Measurements from ENCODE around the gene NIM1K. TPM values are rescaled to one million over a fixed set of nuclear protein-coding genes. Genes with fewer than 3 reads are reported as not detected.
"Not testable (repeated sequence)": the region's sequence is repeated elsewhere in the genome, so short reads cannot be mapped to it uniquely, and the experiment has no call there.

Gene NIM1K
- total and polyA plus RNA-seq, 4 donors = 0.26 to 1.5 (median 0.58) TPM; not detected in 1

DNA sequence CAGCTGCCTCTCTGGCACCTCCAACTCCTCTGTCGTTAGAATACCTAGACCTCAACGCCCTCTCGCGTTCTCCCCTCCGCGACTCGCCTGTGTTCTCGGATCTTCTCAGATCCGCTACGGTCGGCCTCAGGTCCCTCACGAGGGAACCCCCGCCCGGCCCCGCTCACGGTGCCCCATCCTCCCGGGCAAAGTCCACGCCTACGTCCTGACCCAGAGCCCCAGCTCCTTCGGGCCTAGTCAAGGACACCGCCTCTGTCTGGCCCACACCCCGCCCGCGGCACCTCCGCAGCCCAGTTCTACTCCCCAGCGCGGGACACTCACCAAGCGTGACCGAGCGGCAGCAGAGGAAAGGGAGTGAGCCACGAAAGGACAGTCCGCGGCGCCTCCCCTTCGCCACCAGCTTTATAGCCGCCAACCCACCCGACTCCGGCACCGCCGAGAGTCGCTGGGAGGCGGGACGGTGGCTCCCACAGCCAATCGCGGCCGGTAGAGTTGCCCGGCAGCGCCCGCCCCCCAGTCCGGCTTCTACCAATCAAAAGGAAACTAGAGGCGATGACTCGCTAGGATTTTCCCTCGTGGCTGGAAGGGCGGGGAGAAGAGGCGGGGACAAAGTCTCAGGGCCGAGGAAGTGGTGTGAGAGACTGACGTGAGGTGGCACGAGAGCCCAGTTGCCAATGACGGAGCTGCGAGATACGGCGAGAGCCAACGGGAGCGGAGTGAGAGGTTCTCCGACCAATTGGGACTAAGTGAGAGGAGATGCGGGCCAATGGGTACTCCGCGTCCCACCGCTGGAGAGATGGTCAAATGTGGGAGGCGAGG lies 121.2 kb downstream of the NIM1K start, which contains the start of gene HMGCS1:
Gene HMGCS1, minus strand, starts transcription at position 378 of the 819 bp plus-strand sequence. CDS start 14,447 bp downstream, outside the sequence.
- intact Hi-C loops (cut with DNase I) = loop anchor here (2.0 to 10.0 kb wide), 6 partner anchors 79 to 289 kb away; partner anchors contain the start of genes TMEM267 (in 2 of the 2), ZNF131 (in 2 of the 2), C5orf34 (in 1 of the 2) and NNT (in 1 of the 2)
- Histone ChIP-seq H3K4me3 (ENCODE audit: low read length in 2 of 2) (peak within 1 kb of the TSS; percentile 52 to 85), H3K36me3 (ENCODE audit: control insufficient read depth in 1 of 2, insufficient read depth in 2 of 2, low read length in 1 of 2) (no peaks in the 10 kb centered on the region), H3K4me1 (ENCODE audit: control insufficient read depth in 1 of 2, insufficient read depth in 2 of 2, low read length in 2 of 2) (no peaks in the 10 kb centered on the region), H3K27ac (ENCODE audit: low read depth in 1 of 2, low read length in 2 of 2) (peak within 1 kb of the TSS; percentile 49 to 64), H3K9me3 (ENCODE audit: control insufficient read depth, low read length) (no peaks in the 10 kb centered on the region), H3K27me3 (ENCODE audit: control insufficient read depth in 1 of 2, insufficient read depth in 2 of 2, low read length in 1 of 2) (no peaks in the 10 kb centered on the region)
- ATAC-seq (ENCODE audit: low FRiP score) (peak; percentile 99), DNase-seq (peak; percentile 99)
- WGBS, 2 donors = 0 to 1% methylated on average over 66 to 70 of the region's 70 CpGs

- 44 to 46% methylated on average over 8 of the region's 8 CpGs for WGBS, 2 donors
- no peak for ATAC-seq (ENCODE audit: low FRiP score)
- intact Hi-C loops (cut with DNase I) = loop anchor here (2.0 to 10.0 kb wide), 6 partner anchors 78 to 288 kb away; partner anchors contain the start of genes TMEM267 (in 2 of the 2), ZNF131 (in 2 of the 2), C5orf34 (in 1 of the 2) and NNT (in 1 of the 2)
These were observed 121.9 kb downstream of the NIM1K start for GRCh38 chr5:43313854-43314457.

GRCh38 chr5:43314724-43315123 lies 122.7 kb downstream of the NIM1K start:
- H3K27ac ChIP-seq (ENCODE audit: low read depth in 1 of 2, low read length in 2 of 2) = no peak overlapping the region
- WGBS, 2 donors = 98 to 99% methylated on average over 6 of the region's 6 CpGs
- intact Hi-C loops (cut with DNase I) = loop anchor here (5.0 to 10.0 kb wide), 5 partner anchors 78 to 288 kb away; partner anchors contain the start of genes ZNF131 (in 2 of the 2), C5orf34 (in 1 of the 2), NNT (in 1 of the 2) and TMEM267 (in 1 of the 2)
- no peak for ATAC-seq (ENCODE audit: low FRiP score)
- H3K9me3 ChIP-seq (ENCODE audit: control insufficient read depth, low read length) = no peaks in the 10 kb centered on the region
- H3K36me3 ChIP-seq (ENCODE audit: control insufficient read depth in 1 of 2, insufficient read depth in 2 of 2, low read length in 1 of 2) = no peaks in the 10 kb centered on the region
- no peaks in the 10 kb centered on the region for H3K27me3 ChIP-seq (ENCODE audit: control insufficient read depth in 1 of 2, insufficient read depth in 2 of 2, low read length in 1 of 2)
- H3K4me1 ChIP-seq (ENCODE audit: control insufficient read depth in 1 of 2, insufficient read depth in 2 of 2, low read length in 2 of 2) = no peaks in the 10 kb centered on the region
- no peak for DNase-seq
- H3K4me3 ChIP-seq (ENCODE audit: low read length in 2 of 2) = no peak overlapping the region

More at GRCh38 chr5:43313854-43314457, 121.9 kb downstream of the NIM1K start:
- H3K36me3 ChIP-seq (ENCODE audit: control insufficient read depth in 1 of 2, insufficient read depth in 2 of 2, low read length in 1 of 2) = no peaks in the 10 kb centered on the region
- no peaks in the 10 kb centered on the region for H3K27me3 ChIP-seq (ENCODE audit: control insufficient read depth in 1 of 2, insufficient read depth in 2 of 2, low read length in 1 of 2)
- H3K27ac ChIP-seq (ENCODE audit: low read depth in 1 of 2, low read length in 2 of 2) = peak overlapping the region in 1 of 2 donors; percentile 22
- no peaks in the 10 kb centered on the region for H3K9me3 ChIP-seq (ENCODE audit: control insufficient read depth, low read length)
- no peaks in the 10 kb centered on the region for H3K4me1 ChIP-seq (ENCODE audit: control insufficient read depth in 1 of 2, insufficient read depth in 2 of 2, low read length in 2 of 2)
- no peak for DNase-seq
- H3K4me3 ChIP-seq (ENCODE audit: low read length in 2 of 2) = no peak overlapping the region

- 93 to 95% methylated on average over 8 of the region's 8 CpGs for WGBS, 2 donors
- no peaks in the 10 kb centered on the region for H3K4me1 ChIP-seq (ENCODE audit: control insufficient read depth in 1 of 2, insufficient read depth in 2 of 2, low read length in 2 of 2)
These were observed 123.2 kb downstream of the NIM1K start for GRCh38 chr5:43315263-43315662.

DNA sequence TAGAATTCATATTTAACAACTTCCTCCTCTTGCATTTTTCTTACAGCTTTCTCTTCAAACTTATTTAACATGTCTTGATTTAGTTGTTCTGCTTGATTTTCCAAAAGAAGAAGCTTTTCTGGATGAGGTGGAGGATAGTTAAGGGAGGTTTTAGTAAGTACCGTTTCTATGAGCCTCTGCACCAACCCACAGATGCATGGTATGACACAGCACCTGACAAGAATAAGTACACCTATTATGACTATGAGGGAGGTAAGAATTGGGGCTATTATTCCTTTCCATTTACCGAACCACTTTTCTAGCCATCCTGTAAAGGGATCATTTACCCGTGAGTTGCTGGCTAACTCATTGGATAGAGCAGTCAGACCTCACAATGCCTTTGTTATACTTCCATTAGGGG lies 123.7 kb downstream of the NIM1K start:
- ATAC-seq (ENCODE audit: low FRiP score) = no peak
- Histone ChIP-seq H3K27me3 (ENCODE audit: control insufficient read depth in 1 of 2, insufficient read depth in 2 of 2, low read length in 1 of 2) (no peaks in the 10 kb centered on the region), H3K36me3 (ENCODE audit: control insufficient read depth in 1 of 2, insufficient read depth in 2 of 2, low read length in 1 of 2) (no peaks in the 10 kb centered on the region), H3K27ac (ENCODE audit: low read depth in 1 of 2, low read length in 2 of 2) (no peak overlapping the region), H3K9me3 (ENCODE audit: control insufficient read depth, low read length) (no peaks in the 10 kb centered on the region), H3K4me3 (ENCODE audit: low read length in 2 of 2) (no peak overlapping the region), H3K4me1 (ENCODE audit: control insufficient read depth in 1 of 2, insufficient read depth in 2 of 2, low read length in 2 of 2) (no peaks in the 10 kb centered on the region)
- 95 to 97% methylated on average over 3 of the region's 3 CpGs for whole genome bisulfite sequencing, 2 donors
- DNase-seq = no peak
- intact Hi-C loops (cut with DNase I) = loop anchor here (10.0 kb wide), 2 partner anchors 169 to 199 kb away; partner anchors contain the start of genes C5orf34 (in 1 of the 2) and TMEM267 (in 1 of the 2)

More at GRCh38 chr5:43315263-43315662, 123.2 kb downstream of the NIM1K start:
- Histone ChIP-seq H3K27ac (ENCODE audit: low read depth in 1 of 2, low read length in 2 of 2) (no peak overlapping the region), H3K9me3 (ENCODE audit: control insufficient read depth, low read length) (no peaks in the 10 kb centered on the region), H3K27me3 (ENCODE audit: control insufficient read depth in 1 of 2, insufficient read depth in 2 of 2, low read length in 1 of 2) (no peaks in the 10 kb centered on the region), H3K36me3 (ENCODE audit: control insufficient read depth in 1 of 2, insufficient read depth in 2 of 2, low read length in 1 of 2) (no peaks in the 10 kb centered on the region), H3K4me3 (ENCODE audit: low read length in 2 of 2) (no peak overlapping the region)
- ATAC-seq (ENCODE audit: low FRiP score) (no peak), DNase-seq (no peak)
- intact Hi-C loops (cut with DNase I) = loop anchor here (10.0 kb wide), 2 partner anchors 170 to 200 kb away; partner anchors contain the start of genes C5orf34 (in 1 of the 2) and TMEM267 (in 1 of the 2)

DNA sequence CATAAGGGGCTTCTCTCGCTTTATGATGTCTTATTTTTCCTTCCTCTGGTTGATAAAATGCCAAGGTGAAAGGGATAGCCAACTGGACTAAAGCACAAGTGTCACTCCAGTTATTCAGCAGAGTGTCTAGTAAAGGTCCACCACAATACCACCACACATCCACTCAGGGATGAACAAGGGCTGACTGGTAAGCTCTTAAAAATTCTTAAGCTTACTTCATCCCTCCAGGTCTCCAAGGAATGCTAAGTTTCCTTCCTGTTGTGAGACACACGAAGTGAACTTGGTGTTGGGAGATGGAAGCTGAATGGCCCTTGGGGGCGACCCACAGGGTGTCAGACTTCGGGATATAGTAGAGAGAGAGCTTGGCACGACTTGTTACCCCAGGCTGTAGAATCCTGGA lies 124.4 kb downstream of the NIM1K start:
- Histone ChIP-seq H3K27me3 (ENCODE audit: control insufficient read depth in 1 of 2, insufficient read depth in 2 of 2, low read length in 1 of 2) (no peaks in the 10 kb centered on the region), H3K4me1 (ENCODE audit: control insufficient read depth in 1 of 2, insufficient read depth in 2 of 2, low read length in 2 of 2) (no peaks in the 10 kb centered on the region), H3K27ac (ENCODE audit: low read depth in 1 of 2, low read length in 2 of 2) (no peak overlapping the region), H3K9me3 (ENCODE audit: control insufficient read depth, low read length) (no peaks in the 10 kb centered on the region), H3K36me3 (ENCODE audit: control insufficient read depth in 1 of 2, insufficient read depth in 2 of 2, low read length in 1 of 2) (no peaks in the 10 kb centered on the region), H3K4me3 (ENCODE audit: low read length in 2 of 2) (no peak overlapping the region)
- DNase-seq (no peak), ATAC-seq (ENCODE audit: low FRiP score) (no peak)
- intact Hi-C loops (cut with DNase I) = loop anchor here (10.0 kb wide), 2 partner anchors 168 to 198 kb away; partner anchors contain the start of genes C5orf34 (in 1 of the 2) and TMEM267 (in 1 of the 2)
- WGBS, 2 donors = 85 to 87% methylated on average over 5 of the region's 5 CpGs

- Histone ChIP-seq H3K4me3 (ENCODE audit: low read length in 2 of 2) (no peak overlapping the region), H3K27ac (ENCODE audit: low read depth in 1 of 2, low read length in 2 of 2) (no peak overlapping the region), H3K27me3 (ENCODE audit: control insufficient read depth in 1 of 2, insufficient read depth in 2 of 2, low read length in 1 of 2) (no peaks in the 10 kb centered on the region), H3K9me3 (ENCODE audit: control insufficient read depth, low read length) (no peaks in the 10 kb centered on the region), H3K36me3 (ENCODE audit: control insufficient read depth in 1 of 2, insufficient read depth in 2 of 2, low read length in 1 of 2) (no peaks in the 10 kb centered on the region), H3K4me1 (ENCODE audit: control insufficient read depth in 1 of 2, insufficient read depth in 2 of 2, low read length in 2 of 2) (no peaks in the 10 kb centered on the region)
- 72 to 85% methylated on average over 4 of the region's 4 CpGs for WGBS, 2 donors
- no peak for DNase-seq
- ATAC-seq (ENCODE audit: low FRiP score) = no peak
- intact Hi-C loops (cut with DNase I) = no loop called here
These were observed 128.8 kb downstream of the NIM1K start for GRCh38 chr5:43320846-43321245.

DNA sequence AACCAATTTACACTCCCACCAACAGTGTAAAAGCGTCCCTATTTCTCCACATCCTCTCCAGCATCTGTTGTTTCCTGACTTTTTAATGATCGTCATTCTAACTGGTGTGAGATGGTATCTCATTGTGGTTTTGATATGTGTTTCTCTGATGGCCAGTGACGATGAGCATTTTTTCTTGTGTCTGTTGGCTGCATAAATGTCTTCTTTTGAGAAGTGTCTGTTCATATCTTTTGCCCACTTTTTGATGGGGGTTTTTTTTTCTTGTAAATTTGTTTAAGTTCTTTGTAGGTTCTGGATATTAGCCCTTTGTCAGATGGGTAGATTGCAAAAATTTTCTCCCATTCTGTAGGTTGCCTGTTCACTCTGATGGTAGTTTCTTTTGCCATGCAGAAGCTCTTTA lies 131.5 kb downstream of the NIM1K start:
- H3K4me1 ChIP-seq (ENCODE audit: control insufficient read depth in 1 of 2, insufficient read depth in 2 of 2, low read length in 2 of 2); intact Hi-C loops (cut with DNase I); DNase-seq; ATAC-seq (ENCODE audit: low FRiP score); H3K9me3 ChIP-seq (ENCODE audit: control insufficient read depth, low read length); H3K27me3 ChIP-seq (ENCODE audit: control insufficient read depth in 1 of 2, insufficient read depth in 2 of 2, low read length in 1 of 2); H3K36me3 ChIP-seq (ENCODE audit: control insufficient read depth in 1 of 2, insufficient read depth in 2 of 2, low read length in 1 of 2); H3K27ac ChIP-seq (ENCODE audit: low read depth in 1 of 2, low read length in 2 of 2); H3K4me3 ChIP-seq (ENCODE audit: low read length in 2 of 2): not testable (repeated sequence)
- 63 to 77% methylated on average over 3 of the region's 3 CpGs for WGBS, 2 donors
